ENCODE measurements around the gene PDK2.

- TF ChIP-seq CTCF (conservative IDR thresholded peaks at IDR 0.05; ENCODE audit: low read depth, low read length) (no peak), RAD21 (IDR thresholded peaks at IDR 0.05; ENCODE audit: low read length) (no peak), MAFK (IDR thresholded peaks at IDR 0.05; ENCODE audit: low read depth, low read length) (no peak), POLR2A (IDR thresholded peaks at IDR 0.05; ENCODE audit: low read depth, low read length) (no peak), MAZ (IDR thresholded peaks at IDR 0.05; ENCODE audit: borderline replicate concordance, low read depth, low read length) (peak; percentile 71; the same call in 1 of the 2 replicates), CHD1 (IDR thresholded peaks at IDR 0.05; ENCODE audit: low read depth, low read length) (no peak), FOS (IDR thresholded peaks at IDR 0.05; ENCODE audit: low read depth, low read length) (no peak), USF2 (IDR thresholded peaks at IDR 0.05; ENCODE audit: low read depth, low read length) (no peak), BHLHE40 (IDR thresholded peaks at IDR 0.05; ENCODE audit: low read depth, low read length) (no peak)
These were observed 34.8 kb downstream of the PDK2 start, which contains the start of gene SAMD14 for GRCh38 chr17:50129728-50130558.
